Activated CD8-positive, alpha-beta memory T cell treated with anti-CD3 and anti-CD28 coated beads for 36 hours (primary cell): ENCODE data around the gene EML4. TPM values are rescaled to one million over a fixed set of nuclear protein-coding genes. Genes with fewer than 3 reads are reported as not detected.
"Not testable (repeated sequence)": the region's sequence is repeated elsewhere in the genome, so short reads cannot be mapped to it uniquely, and the experiment has no call there.

Experiments
- CTCF ChIA-PET: fragments of 350-600 bp; sonication (Branson Sonifier 250); formaldehyde crosslinking; loops from one replicate; lab custom pipeline; 2021; ENCODE audit warnings: antibody characterized with exemption; lab: Charles Lee
- POLR2A ChIA-PET: fragments of 350-600 bp; sonication (Branson Sonifier 250); formaldehyde crosslinking; loops from one replicate; lab custom pipeline; 2021; ENCODE audit warnings: antibody characterized with exemption; lab: Charles Lee
- total RNA-seq, 2 experiments: library from RNA; stranded (reverse); gene quantifications; one replicate each; pipeline ENCODE4 v1.2.3, GENCODE V29; 2021

Gene EML4
- total RNA-seq, 2 experiments from 2014 or later = 56.8 to 58.9 TPM

- ChIA-PET CTCF (no interaction called here), POLR2A (no interaction called here)
Measured at GRCh38 chr2:42371611-42372473, 202.7 kb downstream of the EML4 start.

GRCh38 chr2:42372474-42373200 lies 203.5 kb downstream of the EML4 start:
- ChIA-PET POLR2A (no interaction called here), CTCF (no interaction called here)

DNA sequence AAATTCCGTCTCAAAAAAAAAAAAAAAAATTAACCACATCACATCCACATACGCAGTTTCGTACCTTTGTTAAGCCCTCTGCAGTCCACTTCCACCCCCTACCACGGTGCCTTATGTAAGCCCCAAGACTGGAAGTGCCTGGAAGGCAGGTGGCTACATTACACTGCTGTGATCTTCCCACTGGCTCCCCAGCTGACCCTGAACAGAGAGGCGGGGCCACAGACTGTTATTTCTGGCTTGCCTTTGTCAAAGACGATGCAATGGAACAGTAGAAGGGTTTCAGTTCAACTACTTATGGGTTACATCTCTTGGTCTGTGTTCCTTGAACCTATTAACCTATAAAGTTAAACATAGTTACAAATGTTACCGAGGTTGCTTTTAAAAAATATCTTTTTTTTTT lies 207.6 kb downstream of the EML4 start:
- ChIA-PET POLR2A (no interaction called here), CTCF (no interaction called here)

DNA sequence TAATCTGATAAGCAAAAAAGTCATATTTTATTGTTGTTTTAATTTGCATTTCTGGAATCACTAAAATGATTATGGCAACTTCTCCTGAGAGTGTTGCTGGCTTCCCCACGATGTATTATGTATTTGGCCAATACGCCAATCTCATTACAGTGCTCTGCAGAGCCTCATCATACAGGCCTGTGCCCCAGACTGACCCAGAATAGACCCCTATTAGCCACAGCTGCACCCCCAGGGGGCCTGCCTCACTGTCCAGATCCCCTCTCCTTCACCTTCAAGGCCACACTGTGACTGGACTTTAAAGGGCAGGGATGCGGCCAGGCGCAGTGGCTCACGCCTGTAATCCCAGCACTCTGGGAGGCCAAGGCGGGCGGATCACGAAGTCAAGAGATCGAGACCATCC lies 209.3 kb downstream of the EML4 start:
- POLR2A ChIA-PET = no interaction called here
- CTCF ChIA-PET = no interaction called here

GRCh38 chr2:42380026-42380425 lies 210.9 kb downstream of the EML4 start:
- POLR2A ChIA-PET = not testable (repeated sequence)
- CTCF ChIA-PET = interaction anchor here (0.6 kb wide), 1 partner anchor 30 kb away, joined by 4 read pairs; no protein-coding TSS in a partner anchor

DNA sequence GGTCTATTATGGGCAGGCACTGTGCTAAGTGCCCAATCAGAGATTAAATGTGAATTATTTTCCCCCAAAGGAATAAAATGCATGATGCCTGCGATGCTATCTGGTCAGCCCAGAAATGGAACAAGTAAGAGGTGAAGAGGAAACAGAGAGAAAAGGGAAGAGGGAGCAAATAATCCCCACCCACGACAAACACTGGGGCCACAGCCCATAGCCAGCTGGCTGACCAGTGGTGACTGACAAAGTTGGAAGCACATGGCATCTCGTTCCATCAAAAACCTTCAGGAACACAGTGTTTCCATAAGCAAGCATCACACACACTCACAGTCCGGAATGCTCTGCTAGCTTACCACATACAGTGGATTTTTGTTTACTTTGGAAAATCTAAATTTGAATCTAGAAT lies 213.0 kb downstream of the EML4 start:
- POLR2A ChIA-PET = no interaction called here
- CTCF ChIA-PET = no interaction called here

Other genes starting within 250 kb of the EML4 start
- under 1 TPM in 1 of 2 experiments, not detected in 1; 0.13 TPM for gene PKDCC, start 121.3 kb upstream of the EML4 start, total RNA-seq
- 100 to 1,000 TPM; 104 to 105 TPM for gene COX7A2L, start 191.9 kb downstream of the EML4 start, total RNA-seq